Coronary artery (tissue), 2 donors: Measurements from ENCODE around the gene MORN5.

Source experiments
- DNase-seq: peaks from one replicate; pipeline ENCODE4 v3.0.0-alpha.2; 2017; ENCODE audit warnings: low spot score
- H3K27ac ChIP-seq, 2 donors: fragments of 200-600 bp; sonication (generic); one replicate each; pipeline ENCODE4 v1.5.1; 2016 to 2019
- H3K4me3 ChIP-seq: fragments of 200-600 bp; sonication (generic); 2 replicates; pipeline ENCODE4 v1.5.1; 2016; ENCODE audit warnings: mild to moderate bottlenecking, moderate library complexity
- TF ChIP-seq, protein P1 (sequence below): fragments of 200-600 bp; sonication (generic); IDR thresholded peaks from one replicate; pipeline ENCODE4 v1.5.1; 2019; ENCODE audit warnings: antibody characterized with exemption

The MORN5 gene

DNA sequence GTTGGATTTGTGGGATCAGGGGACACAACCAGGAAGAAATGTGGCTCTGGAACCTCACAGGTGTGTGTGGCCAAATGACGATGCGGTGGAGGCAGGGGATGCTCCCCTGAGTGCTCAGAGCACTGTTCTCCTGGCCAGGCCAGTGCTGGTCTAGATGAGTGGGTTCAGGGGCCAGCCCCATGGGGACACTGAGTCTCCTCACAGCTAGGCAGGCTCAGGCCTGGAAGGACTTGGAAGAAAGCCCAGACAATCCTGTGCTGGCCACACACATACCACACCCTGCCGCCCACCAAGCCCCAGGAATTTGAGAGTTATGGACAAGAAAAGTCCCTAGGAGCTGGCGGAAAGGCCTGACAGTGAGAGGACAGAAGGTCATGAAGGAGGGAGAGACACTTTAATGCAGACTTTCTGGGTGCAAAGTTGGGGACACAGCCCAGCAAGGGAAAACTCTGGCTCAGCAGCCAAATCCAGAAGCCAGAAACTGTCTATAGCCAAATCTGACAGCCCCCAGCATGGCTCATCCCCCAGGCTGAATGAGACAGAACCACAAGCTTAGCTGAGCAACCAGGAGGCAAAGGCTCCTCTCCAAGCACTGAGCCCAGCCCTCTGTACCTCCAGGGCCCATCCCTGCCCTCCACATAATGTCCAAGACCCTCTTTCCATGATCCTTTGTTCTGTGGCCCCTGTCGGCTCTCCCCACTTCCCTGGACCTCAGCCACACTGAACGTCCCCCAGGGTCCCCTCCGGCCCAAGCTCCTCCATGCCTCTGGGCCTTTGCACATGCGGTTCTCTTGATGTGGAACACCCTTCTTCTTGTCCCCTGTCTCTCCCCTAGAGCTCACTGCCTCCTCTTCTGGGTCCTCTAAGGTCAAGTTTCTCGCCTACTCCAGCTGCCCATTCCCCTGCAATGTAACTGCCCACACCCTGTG is 46.7 kb downstream of the MORN5 start:
- TF ChIP-seq, protein P1, sequence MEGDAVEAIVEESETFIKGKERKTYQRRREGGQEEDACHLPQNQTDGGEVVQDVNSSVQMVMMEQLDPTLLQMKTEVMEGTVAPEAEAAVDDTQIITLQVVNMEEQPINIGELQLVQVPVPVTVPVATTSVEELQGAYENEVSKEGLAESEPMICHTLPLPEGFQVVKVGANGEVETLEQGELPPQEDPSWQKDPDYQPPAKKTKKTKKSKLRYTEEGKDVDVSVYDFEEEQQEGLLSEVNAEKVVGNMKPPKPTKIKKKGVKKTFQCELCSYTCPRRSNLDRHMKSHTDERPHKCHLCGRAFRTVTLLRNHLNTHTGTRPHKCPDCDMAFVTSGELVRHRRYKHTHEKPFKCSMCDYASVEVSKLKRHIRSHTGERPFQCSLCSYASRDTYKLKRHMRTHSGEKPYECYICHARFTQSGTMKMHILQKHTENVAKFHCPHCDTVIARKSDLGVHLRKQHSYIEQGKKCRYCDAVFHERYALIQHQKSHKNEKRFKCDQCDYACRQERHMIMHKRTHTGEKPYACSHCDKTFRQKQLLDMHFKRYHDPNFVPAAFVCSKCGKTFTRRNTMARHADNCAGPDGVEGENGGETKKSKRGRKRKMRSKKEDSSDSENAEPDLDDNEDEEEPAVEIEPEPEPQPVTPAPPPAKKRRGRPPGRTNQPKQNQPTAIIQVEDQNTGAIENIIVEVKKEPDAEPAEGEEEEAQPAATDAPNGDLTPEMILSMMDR, result no peak

DNA sequence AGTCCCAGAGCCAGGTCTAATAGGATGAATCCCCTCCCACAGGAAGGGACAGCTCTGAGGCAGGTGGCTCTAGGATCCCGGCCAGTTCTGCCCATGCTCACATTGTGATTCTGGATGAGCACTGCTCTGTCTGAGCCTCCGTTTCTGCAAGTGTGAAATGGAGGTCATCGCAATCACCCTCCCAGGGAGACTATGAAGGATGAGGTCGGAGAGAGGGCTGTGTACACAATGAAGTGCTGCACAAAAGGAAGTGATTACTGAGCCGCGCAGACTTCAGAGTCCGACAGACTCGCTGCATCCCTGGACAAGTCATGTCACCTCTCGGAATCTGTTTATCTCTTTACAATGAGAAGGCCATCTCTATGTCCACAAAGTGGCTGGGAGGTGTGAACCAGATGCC is 47.4 kb downstream of the MORN5 start:
- Histone ChIP-seq H3K27ac (no peak overlapping the region), H3K4me3 (no peak overlapping the region)
- DNase-seq, result no peak
- TF ChIP-seq, protein P1, result no peak

More for the DNA sequence above, 46.7 kb downstream of the MORN5 start:
- DNase-seq, result no peak
- H3K27ac ChIP-seq, result no peak overlapping the region
- H3K4me3 ChIP-seq, result no peak overlapping the region

DNA sequence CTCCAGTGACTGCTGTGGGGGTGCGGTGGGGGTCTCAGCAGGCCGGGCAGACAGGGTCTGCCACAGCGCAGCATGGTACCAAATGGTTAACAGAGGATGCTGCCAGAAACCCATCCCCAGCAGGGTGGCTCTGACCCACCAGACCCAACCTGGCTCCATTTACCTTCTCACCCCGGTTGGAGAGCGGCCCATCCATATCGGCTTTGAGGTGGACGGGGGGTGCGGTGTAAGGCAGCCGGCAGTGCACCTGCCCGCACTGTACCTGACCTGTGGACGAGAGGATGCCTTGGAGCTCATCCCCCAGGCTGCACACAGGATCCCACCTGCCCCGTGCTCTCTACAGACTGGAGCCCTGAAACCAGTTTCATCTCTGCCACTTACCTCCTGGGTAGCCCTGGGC is 49.7 kb downstream of the MORN5 start:
- DNase-seq, result no peak

DNA sequence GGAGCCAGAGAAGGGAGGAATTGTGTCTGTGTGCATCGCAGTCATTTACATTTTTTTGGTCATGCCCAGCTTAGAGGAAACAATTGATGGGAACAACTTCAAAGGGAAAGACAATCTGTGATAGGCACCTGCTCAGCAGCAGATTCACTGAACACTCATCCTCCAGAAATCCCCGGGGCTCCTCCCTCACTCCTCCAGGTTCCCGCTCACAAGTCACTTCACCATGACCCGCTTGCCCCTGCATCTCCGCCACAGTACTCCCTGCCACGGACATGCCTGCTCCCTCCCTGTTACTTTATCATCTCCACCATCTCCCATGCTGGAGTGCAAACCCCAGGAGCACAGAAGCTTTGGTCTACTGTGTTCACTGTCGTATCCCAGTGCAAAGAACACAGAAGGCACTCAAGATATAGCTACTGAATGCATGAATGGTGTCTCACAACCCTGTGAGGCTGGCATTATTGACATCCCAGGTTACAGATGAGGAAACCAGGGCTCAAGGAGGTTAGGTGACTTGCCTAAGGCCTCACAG is 52.8 kb downstream of the MORN5 start:
- Histone ChIP-seq H3K27ac (no peak overlapping the region), H3K4me3 (no peak overlapping the region)
- TF ChIP-seq, protein P1, result no peak
- no peak for DNase-seq

More for the DNA sequence above, 49.7 kb downstream of the MORN5 start:
- TF ChIP-seq, protein P1, result no peak
- no peak overlapping the region for H3K27ac ChIP-seq
- H3K4me3 ChIP-seq, result no peak overlapping the region

DNA sequence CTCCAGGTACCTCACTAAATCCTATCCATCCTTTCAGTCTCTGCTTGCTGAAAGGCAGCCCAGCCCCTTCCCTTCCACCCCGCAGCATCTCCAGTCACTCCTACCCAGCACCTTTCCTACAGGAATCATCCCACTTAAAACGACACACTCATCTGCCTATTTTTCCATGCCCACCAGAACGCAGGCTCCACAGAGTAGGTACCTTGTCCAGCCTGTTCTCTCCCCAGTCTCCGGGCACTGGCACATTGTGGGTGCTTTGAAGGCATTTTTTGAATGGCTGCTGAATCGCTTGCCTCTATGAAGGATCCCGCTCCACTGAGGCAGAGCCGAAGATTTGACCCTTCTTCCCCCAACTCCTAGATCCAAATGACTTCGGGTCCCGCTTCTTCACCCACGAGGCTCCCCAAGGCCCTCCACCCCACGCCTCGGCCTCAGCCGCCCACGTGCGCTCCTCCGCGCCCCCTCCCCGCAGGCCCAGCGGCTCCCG is 53.4 kb downstream of the MORN5 start:
- peak overlapping the region; percentile 69 for H3K4me3 ChIP-seq
- TF ChIP-seq, protein P1, result no peak
- no peak for DNase-seq

DNA sequence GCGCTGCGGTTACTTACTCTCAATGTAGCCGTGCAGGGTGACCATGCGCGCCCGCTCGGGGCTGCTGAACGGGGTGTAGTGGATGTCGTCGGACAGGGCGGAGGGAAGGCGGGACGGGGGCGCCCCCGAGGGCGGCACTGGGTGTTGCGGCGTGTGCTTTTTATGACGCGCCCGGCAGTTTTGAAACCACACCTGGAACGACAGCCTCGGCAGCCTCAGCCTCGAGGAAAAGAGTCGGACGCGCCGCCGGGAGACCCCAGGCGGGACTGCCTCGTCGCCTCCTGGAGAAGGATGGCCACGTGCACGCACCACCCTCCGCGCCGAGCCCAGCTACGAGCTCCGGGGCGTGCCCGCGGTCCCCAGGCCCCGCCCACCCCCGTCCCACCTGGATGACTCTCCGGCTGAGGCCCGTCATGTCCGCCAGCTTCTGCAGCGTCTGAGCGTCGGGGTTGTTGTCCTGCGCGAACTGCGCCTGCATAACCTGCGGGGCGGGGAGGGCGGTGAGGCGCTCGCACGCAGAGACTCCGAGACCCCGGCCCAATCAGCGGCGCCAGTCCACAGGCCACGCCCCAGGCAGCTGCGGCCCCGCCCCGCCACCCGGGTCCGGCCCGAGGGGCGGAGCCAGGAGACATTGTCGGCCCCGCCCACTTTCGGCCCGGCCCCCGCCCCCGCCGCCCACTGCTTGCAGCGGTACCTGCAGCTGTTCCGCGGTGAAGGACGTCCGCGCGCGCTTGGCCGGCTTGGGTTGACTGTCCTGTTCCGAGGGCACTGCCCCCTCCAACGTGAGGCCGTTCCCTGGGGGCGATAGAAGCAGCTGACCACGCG is 54.1 kb downstream of the MORN5 start:
- no peak for DNase-seq
- TF ChIP-seq, protein P1, result no peak
- Histone ChIP-seq H3K27ac (no peak overlapping the region), H3K4me3 (peak overlapping the region; percentile 69)

More for the DNA sequence above, 53.4 kb downstream of the MORN5 start:
- no peak overlapping the region for H3K27ac ChIP-seq
